Activated effector memory CD4-positive, alpha-beta T cell treated with Interleukin-2 at 50 U/mL for 16 hours (primary cell): Measurements from ENCODE around the gene ZNF620.
"Not testable (repeated sequence)": the region's sequence is repeated elsewhere in the genome, so short reads cannot be mapped to it uniquely, and the experiment has no call there.

Experiments
- DNase-seq: peaks from one replicate; pipeline ENCODE4 v3.0.0-alpha.2; 2020

Gene ZNF620

DNA sequence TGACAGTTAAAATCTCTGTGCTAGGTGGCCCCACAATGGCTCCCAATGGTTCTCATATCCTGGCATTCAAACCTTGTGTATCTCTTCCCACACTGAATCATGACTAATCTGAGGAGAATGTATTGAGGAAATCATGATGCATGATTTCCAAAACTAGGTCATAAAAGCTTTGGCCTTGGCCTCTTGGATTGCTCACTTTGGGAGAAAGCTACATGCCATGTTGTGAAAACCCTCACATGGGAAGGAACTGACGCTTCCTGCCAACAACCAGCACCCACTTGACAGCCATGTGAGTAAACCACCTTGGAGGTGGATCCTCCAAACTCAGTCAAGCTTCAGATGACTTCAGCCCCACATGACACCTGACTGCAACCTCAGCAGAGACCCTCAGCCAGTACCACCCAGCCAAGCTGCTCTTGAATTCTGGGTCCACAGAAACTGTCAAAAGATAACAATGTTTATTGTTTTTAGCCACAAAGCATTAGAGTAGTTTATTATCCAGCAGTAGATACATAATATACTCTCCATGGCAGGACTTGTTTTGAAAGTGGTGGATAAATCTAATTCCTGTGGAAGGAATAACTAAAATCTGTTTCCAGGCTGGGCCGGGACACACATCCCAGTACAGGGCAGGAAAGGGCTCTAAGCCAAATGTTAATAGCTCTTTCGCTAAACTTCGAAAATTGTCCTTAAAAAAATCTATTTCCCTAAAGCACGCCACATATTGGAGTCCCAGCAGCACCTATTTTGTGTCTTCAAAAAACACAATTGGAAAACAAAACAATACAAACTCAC, 1.0 kb upstream of the ZNF620 start:
- DNase-seq, result no peak

- DNase-seq, result no peak
Measured at GRCh38 chr3:40511031-40511718, 5.3 kb downstream of the ZNF620 start.

DNA sequence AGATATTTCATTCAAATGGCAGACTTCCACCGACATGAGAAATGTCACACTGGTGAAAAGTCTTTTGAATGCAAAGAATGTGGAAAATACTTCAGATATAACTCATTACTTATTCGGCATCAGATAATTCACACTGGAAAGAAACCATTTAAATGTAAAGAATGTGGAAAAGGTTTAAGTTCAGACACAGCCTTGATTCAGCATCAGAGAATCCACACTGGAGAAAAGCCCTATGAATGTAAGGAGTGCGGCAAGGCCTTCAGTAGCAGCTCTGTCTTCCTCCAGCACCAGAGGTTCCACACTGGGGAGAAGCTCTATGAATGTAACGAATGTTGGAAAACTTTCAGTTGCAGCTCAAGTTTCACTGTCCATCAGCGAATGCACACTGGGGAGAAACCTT, 10.4 kb downstream of the ZNF620 start:
- no peak for DNase-seq

- no peak for DNase-seq
Measured at GRCh38 chr3:40518067-40518466, 12.2 kb downstream of the ZNF620 start.

- DNase-seq, result no peak
Measured at GRCh38 chr3:40518848-40519247, 13.0 kb downstream of the ZNF620 start.

DNA sequence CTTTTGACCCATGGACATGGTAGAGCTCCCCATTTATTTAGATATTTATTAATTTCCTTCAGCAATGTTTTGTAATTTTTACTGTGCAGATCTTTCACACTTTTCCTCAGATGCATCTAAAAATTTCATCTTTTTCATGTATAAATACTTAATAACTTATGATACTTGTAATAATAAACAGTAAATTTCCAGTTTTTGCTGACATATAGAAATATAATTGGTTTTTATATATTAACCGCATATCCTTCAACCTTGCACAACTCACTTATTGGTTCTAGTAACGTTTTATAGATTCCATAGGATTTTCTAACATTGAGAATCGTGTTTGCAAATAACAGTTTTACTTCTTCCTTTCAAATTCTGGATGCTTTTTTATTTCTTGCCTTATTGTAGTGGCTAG, 15.4 kb downstream of the ZNF620 start:
- DNase-seq, result no peak

DNA sequence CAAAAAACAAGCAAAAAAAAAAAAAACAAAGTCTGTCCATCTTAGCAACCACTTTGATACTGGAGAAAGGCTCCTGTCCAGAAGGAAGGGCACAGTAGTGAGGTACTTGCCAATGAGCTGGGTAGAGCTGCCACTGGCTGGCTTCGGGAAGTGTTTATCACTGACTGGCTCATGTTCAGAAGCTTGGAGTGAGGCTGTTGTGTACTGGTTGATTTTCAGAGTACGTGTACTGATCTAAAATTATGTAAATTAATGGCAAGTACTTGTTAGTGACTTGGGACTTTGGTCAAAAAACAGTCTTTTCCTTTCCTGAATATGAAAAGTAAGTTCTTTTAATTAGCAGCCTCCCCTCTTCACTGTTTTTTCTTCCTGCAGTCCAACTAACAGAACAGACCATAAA, 17.9 kb downstream of the ZNF620 start:
- DNase-seq, result no peak

DNA sequence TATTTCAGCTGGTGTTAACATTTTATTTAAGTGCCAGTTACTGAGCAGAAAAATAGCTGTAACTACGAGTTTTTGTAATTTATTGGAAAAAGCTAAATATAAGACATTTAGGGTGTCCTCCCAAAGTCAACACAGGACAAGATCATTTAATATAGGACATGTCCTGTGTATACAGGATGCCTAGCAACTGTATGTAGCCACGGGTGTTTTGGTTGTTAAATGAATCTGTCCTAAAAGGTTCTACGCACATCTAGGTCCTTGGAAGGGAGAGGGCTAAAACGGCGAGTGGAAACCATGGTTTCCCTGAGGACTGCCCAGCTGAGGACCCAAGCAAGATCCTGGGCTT, 18.4 kb downstream of the ZNF620 start:
- DNase-seq, result no peak

DNA sequence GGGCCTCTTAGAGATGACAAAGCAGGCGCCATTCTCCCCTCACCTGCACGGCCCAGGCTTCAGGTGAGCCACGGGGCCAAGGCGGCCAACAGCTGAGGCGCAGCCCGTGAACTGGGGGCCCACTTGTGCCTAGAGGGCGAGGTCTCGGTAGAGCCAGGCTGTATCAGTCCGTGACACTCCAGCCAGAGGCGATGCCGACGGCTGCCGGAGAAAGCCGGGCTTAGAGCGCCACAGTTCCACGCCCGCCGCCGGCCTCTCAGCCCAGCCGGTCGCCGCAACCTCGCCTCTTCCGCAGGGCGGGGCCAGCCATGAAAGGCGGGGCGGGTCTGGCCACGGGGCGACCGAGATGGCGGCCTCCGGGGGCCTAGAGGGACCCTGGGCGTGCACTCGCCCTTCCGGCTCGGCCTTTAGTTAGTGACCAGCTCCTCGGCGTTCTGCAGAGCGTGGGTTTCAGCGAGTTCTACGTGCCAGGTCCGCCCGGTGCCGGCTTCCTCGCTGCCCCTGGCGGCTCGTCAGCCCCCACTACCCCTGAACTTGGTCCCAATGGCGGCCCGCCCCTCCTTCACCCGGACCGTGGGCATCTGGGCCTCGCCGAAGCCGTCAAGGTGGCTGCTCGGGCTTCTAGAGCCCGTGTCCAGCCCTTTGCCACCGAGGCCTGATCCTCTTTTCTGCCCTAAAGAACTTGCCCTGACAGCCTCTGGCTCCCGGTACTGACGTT, 18.9 kb downstream of the ZNF620 start, which contains the start of gene ZNF621:
Gene ZNF621, plus strand, starts transcription at position 393 of the 718 bp plus-strand sequence. CDS start 881 bp downstream, outside the sequence.
- peak; percentile 79 for DNase-seq

- DNase-seq, result no peak
Measured at GRCh38 chr3:40528426-40528825, 22.6 kb downstream of the ZNF620 start.

GRCh38 chr3:40532252-40532651, 26.4 kb downstream of the ZNF620 start:
- no peak for DNase-seq

DNA sequence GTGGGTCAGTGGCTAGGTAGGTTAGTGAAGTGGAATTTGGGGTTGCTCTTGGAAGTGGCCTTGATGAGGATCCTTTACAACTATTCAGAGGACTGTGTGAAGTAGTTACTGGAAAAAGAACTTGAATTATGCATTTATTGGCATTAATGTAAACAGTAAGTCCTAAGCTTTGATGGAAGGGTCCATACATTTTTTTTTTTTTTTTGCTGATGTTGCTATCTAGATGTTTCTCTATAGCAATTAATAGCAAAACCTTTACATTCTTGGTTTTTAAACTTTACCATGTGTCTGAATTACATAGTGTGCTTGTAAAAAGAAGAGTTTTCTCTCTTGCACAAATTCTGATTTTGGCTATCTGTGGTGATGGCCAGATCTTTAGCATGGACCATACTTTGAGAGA, 28.4 kb downstream of the ZNF620 start:
- no peak for DNase-seq

- DNase-seq, result no peak
Measured at GRCh38 chr3:40546816-40547215, 41.0 kb downstream of the ZNF620 start.

DNA sequence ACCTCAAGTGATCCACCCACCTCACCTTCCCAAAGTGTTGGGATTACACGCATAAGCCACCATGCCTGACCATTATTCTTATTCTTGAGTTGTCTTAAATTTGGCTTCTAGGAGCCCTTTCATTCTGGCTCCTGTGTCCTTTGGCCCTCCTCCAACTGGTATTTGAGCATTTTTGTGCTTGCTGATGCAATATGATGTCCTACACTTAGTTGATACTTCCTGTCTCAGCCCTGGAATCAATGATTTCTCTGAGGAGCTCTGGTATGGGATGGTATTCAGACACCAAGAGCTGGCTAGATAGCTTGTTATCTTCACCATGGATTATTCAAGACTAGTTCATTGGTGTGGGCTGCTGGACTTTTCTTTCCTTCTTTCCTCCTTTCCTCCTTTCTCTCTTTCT, 44.3 kb downstream of the ZNF620 start:
- no peak for DNase-seq

- DNase-seq, result no peak
Measured at GRCh38 chr3:40557575-40558161, 51.8 kb downstream of the ZNF620 start.

- DNase-seq, result not testable (repeated sequence)
Measured at GRCh38 chr3:40562482-40562881, 56.6 kb downstream of the ZNF620 start.

GRCh38 chr3:40565629-40566028, 59.8 kb downstream of the ZNF620 start:
- DNase-seq, result not testable (repeated sequence)

DNA sequence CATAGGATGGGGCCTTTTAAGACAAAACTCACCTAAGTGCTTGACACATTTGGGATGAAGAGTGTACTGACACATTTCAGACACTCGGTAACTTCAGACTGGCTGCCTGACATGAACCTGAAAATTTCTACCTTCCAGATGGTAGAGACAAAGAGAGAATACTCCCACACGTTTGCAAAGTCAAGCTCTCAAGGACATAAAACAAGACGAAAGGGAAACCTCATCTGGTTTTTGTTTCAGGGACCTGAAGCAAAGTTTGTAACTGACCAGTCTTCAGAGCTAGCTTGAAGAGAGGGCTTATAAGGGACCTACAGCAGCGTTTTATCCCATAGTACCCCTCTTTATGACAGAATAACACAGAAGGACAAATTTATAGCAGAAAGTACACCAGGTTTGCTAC, 60.9 kb downstream of the ZNF620 start:
- DNase-seq, result no peak
